OCI-LY7 (cell line): ENCODE measurements around the gene RMI2.

Experiments
- CTCF ChIP-seq: fragments of 200-600 bp; sonication (generic); conservative IDR thresholded peaks from 2 replicates; pipeline ENCODE4 v1.5.1; 2014; ENCODE audit warnings: mild to moderate bottlenecking, antibody characterized with exemption, low read length, moderate library complexity, mixed read lengths
- EZH2phosphoT487 ChIP-seq: fragments of 200-600 bp; sonication (generic); IDR thresholded peaks from 2 replicates; pipeline ENCODE4 v1.6.1; 2018; ENCODE audit warnings: low read depth, borderline replicate concordance, mild to moderate bottlenecking, mixed run types, antibody characterized with exemption, low read length, moderate library complexity, mixed read lengths

GRCh38 chr16:11370084-11370931 lies 25.0 kb downstream of the RMI2 start:
- TF ChIP-seq EZH2phosphoT487, result no peak
- TF ChIP-seq CTCF, result no peak
